ENCODE data around the gene SSUH2. TPM values are rescaled to one million over a fixed set of nuclear protein-coding genes. Genes with fewer than 3 reads are reported as not detected.
A peak's percentile ranks its signal among the peaks of the same experiment; 100 is the strongest.

SSUH2 gene
- total and polyA plus RNA-seq, 2 donors from 2014 or later: 0.44 to 0.88 TPM

- DNase-seq (peak; percentile 71 to 88 (median 71)), FAIRE-seq (no peak)
- no peaks in the 10 kb centered on the region for H3K36me3 ChIP-seq (ENCODE audit: control insufficient read depth in 2 of 3, insufficient read depth in 3 of 3, low read length in 3 of 3)
- H3K27ac ChIP-seq (ENCODE audit: low read depth in 2 of 2, low read length in 2 of 2): no peak overlapping the region
- H3K4me1 ChIP-seq (ENCODE audit: control insufficient read depth in 2 of 3, insufficient read depth in 2 of 3, low read depth in 1 of 3, low read length in 3 of 3): no peaks in the 10 kb centered on the region
- H3K9me3 ChIP-seq (ENCODE audit: control insufficient read depth in 2 of 3, insufficient read depth in 1 of 3, low read length in 3 of 3): no peaks in the 10 kb centered on the region
- no peak overlapping the region for H3K9ac ChIP-seq (ENCODE audit: low read length in 3 of 3)
- intact Hi-C loops (cut with DNase I): loop anchor here (10.0 kb wide), 1 partner anchor 183 kb away; no protein-coding TSS in a partner anchor
- no peaks in the 10 kb centered on the region for H3K27me3 ChIP-seq (ENCODE audit: control insufficient read depth, insufficient read depth, low read length)
- peak; percentile 59 for TF ChIP-seq CTCF (IDR thresholded peaks at IDR 0.05; ENCODE audit: borderline replicate concordance, extremely low read depth, insufficient read depth)
- H3K4me3 ChIP-seq (ENCODE audit: low read length in 3 of 3): no peak overlapping the region
These were observed 37.2 kb downstream of the SSUH2 start for GRCh38 chr3:8607234-8608040.

GRCh38 chr3:8606701-8607231 is 37.8 kb downstream of the SSUH2 start:
- intact Hi-C loops (cut with DNase I): loop anchor here (10.0 kb wide), 1 partner anchor 182 kb away; no protein-coding TSS in a partner anchor
- no peak overlapping the region for H3K4me3 ChIP-seq (ENCODE audit: low read length in 3 of 3)
- H3K9me3 ChIP-seq (ENCODE audit: control insufficient read depth in 2 of 3, insufficient read depth in 1 of 3, low read length in 3 of 3): no peaks in the 10 kb centered on the region
- no peak for DNase-seq
- TF ChIP-seq CTCF (IDR thresholded peaks at IDR 0.05; ENCODE audit: borderline replicate concordance, extremely low read depth, insufficient read depth): no peak
- H3K9ac ChIP-seq (ENCODE audit: low read length in 3 of 3): no peak overlapping the region
- H3K27me3 ChIP-seq (ENCODE audit: control insufficient read depth, insufficient read depth, low read length): no peaks in the 10 kb centered on the region
- no peaks in the 10 kb centered on the region for H3K4me1 ChIP-seq (ENCODE audit: control insufficient read depth in 2 of 3, insufficient read depth in 2 of 3, low read depth in 1 of 3, low read length in 3 of 3)
- no peak for FAIRE-seq
- no peaks in the 10 kb centered on the region for H3K36me3 ChIP-seq (ENCODE audit: control insufficient read depth in 2 of 3, insufficient read depth in 3 of 3, low read length in 3 of 3)
- H3K27ac ChIP-seq (ENCODE audit: low read depth in 2 of 2, low read length in 2 of 2): no peak overlapping the region

GRCh38 chr3:8604988-8605387 is 39.6 kb downstream of the SSUH2 start:
- intact Hi-C loops (cut with DNase I): loop anchor here (10.0 kb wide), 1 partner anchor 180 kb away; no protein-coding TSS in a partner anchor
- no peaks in the 10 kb centered on the region for H3K4me1 ChIP-seq (ENCODE audit: control insufficient read depth in 2 of 3, insufficient read depth in 2 of 3, low read depth in 1 of 3, low read length in 3 of 3)
- TF ChIP-seq CTCF (IDR thresholded peaks at IDR 0.05; ENCODE audit: borderline replicate concordance, extremely low read depth, insufficient read depth): no peak
- H3K27me3 ChIP-seq (ENCODE audit: control insufficient read depth, insufficient read depth, low read length): no peaks in the 10 kb centered on the region
- DNase-seq (no peak), FAIRE-seq (no peak)
- H3K36me3 ChIP-seq (ENCODE audit: control insufficient read depth in 2 of 3, insufficient read depth in 3 of 3, low read length in 3 of 3): no peaks in the 10 kb centered on the region
- H3K9me3 ChIP-seq (ENCODE audit: control insufficient read depth in 2 of 3, insufficient read depth in 1 of 3, low read length in 3 of 3): peaks cover 0 to 3% (median 0%) of the 10 kb centered on the region in 3 donors
- H3K9ac ChIP-seq (ENCODE audit: low read length in 3 of 3): no peak overlapping the region
- H3K4me3 ChIP-seq (ENCODE audit: low read length in 3 of 3): no peak overlapping the region
- no peak overlapping the region for H3K27ac ChIP-seq (ENCODE audit: low read depth in 2 of 2, low read length in 2 of 2)
